Activated naive CD4-positive, alpha-beta T cell treated with anti-CD3 and anti-CD28 coated beads, Interleukin-2, amount 10 ng/mL, durations not matched to agents 7 days and 5 days (primary cell): ENCODE measurements around the gene PIWIL1.

ENCODE experiments used
- CTCF ChIA-PET: fragments of 350-600 bp; sonication (Branson Sonifier 250); formaldehyde crosslinking; loops from one replicate; lab custom pipeline; 2021; ENCODE audit warnings: antibody characterized with exemption; lab: Charles Lee
- DNase-seq: peaks from one replicate; pipeline ENCODE4 v3.0.0-alpha.2; 2020
- H3K27ac Mint-ChIP-seq: one replicate; pipeline ENCODE4 v1.8.0; 2021; ENCODE audit warnings: mild to moderate bottlenecking, moderate library complexity, mixed read lengths
- H3K27me3 Mint-ChIP-seq: one replicate; pipeline ENCODE4 v1.8.0; 2021; ENCODE audit warnings: mild to moderate bottlenecking, mixed read lengths
- H3K36me3 Mint-ChIP-seq: one replicate; pipeline ENCODE4 v1.8.0; 2021; ENCODE audit warnings: mixed read lengths
- H3K4me1 Mint-ChIP-seq: one replicate; pipeline ENCODE4 v1.8.0; 2021; ENCODE audit warnings: mixed read lengths
- H3K4me3 Mint-ChIP-seq: one replicate; pipeline ENCODE4 v1.8.0; 2021; ENCODE audit warnings: mild to moderate bottlenecking, moderate library complexity, mixed read lengths
- H3K9me3 Mint-ChIP-seq: one replicate; pipeline ENCODE4 v1.8.0; 2021; ENCODE audit warnings: mixed read lengths

PIWIL1 gene

DNA sequence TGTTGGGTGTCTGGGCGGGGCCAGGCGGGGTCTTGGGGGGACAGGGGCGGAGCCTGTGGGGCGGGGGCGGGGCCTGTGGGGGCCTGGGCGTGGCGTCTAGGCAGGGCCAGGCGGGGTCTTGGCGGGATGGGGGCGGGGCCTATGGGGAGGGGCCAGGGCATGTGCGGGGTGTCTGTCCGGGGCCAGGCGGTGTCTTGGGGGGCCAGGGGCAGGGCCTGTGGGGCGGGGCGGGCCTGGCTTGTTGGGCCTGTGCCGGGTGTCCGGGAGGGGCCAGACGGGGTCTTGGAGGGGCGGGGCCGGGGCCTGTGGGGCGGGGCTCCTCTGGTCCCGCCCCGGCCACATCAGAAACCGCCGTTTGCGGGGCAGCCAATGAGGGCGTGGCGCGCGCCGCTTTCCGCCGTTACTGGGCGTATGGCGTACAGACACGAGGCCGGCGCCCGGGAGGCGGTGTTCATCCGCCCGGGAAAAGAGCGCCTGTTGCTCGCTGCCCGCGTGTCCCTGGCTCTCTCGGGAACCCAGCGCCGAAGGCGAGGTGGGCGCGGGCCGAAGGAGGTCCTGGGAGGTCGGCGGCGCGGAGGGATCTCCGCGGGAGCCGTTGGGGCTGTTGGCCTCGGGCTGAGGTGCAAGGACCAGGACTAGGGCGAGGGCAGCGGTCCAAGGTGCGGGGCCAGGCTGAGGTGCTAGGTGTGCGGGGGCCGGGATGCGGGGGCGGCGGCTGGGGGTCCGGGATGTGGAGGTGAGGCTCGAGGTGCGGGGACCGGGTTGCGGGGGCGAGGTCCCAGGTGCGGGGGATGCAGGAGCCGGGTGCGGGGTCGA is at the start of gene PIWIL1:
TSS of gene PIWIL1 (plus strand) at position 400 of the 816 bp plus-strand sequence. CDS start 4,705 bp downstream, outside the sequence.
- Mint-ChIP-seq H3K4me3 (no peak within 1 kb of the TSS), H3K27ac (no peak within 1 kb of the TSS), H3K36me3 (no peaks in the 10 kb centered on the region), H3K4me1 (peaks cover 7% of the 10 kb centered on the region), H3K27me3 (peaks cover 39% of the 10 kb centered on the region), H3K9me3 (no peaks in the 10 kb centered on the region)
- CTCF ChIA-PET: interaction anchor here (2.9 kb wide), 1 partner anchor 290 kb away, joined by 23 read pairs; no protein-coding TSS in a partner anchor
- no peak for DNase-seq

DNA sequence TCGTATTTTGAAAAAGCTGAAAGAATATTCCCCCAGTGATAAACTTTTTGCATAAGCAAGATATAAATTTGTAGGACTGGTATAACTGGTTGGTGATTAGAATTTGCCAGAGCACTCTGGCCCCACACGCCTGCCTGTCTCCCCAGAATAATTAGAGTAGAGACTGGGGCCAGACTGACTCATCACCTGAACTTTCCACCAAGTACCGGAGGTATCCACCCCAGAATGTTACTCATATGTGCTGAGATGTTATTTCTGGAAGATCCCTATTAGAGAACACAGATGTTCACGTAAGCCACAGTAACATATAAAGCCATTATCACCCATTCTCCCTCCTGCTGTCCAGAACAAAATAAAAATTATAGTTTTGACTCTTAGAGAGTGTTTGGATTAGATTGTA is 49.5 kb upstream of the PIWIL1 start:
- Mint-ChIP-seq H3K27me3 (peaks cover 8% of the 10 kb centered on the region), H3K27ac (no peak overlapping the region), H3K36me3 (no peaks in the 10 kb centered on the region), H3K9me3 (peaks cover 10% of the 10 kb centered on the region), H3K4me1 (no peaks in the 10 kb centered on the region), H3K4me3 (no peak overlapping the region)
- CTCF ChIA-PET: no interaction called here
- no peak for DNase-seq

DNA sequence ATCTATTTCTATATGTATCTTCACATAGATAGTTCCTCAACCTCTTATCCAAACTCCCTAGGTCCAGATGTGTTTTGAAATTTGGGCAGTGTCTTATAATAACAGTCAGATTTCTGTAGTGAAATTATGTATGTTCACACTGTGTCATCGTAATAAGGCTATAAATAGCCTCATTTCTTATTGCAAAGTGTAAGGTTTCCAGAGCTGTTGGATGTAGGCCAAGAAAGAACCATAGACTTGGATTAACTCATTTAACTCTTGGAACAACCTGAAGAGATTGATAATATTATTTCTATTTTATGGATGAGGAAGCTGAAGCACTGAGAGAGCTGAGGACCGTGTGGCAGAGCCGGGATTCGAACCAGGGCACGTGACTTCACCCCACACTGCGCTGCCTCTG is 49.0 kb upstream of the PIWIL1 start:
- CTCF ChIA-PET: no interaction called here
- no peak overlapping the region for H3K27ac Mint-ChIP-seq

DNA sequence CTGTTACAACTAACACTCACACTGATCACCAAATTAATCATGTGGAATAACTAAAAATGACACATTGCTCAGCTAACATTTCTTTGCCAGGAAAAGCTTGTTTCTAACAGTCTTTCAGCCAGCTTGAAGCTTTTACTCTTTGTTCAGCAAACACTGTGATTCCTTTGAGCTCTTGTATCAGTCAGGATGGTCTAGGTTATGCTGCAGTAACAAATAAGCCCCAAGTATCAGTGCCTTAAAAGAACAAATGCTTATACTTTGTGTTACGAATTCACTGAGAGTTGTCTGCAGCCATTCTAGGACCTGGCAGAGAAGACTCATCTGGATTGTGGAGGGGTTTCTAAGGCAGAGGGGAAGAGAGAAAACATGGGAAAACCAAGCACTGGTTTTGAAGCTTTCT is 47.6 kb upstream of the PIWIL1 start:
- no peak for DNase-seq
- CTCF ChIA-PET: interaction anchor here (1.3 kb wide), 1 partner anchor 9 kb away, joined by 3 read pairs; no protein-coding TSS in a partner anchor
- H3K27me3 Mint-ChIP-seq: peaks cover 8% of the 10 kb centered on the region
- H3K4me1 Mint-ChIP-seq: no peaks in the 10 kb centered on the region
- no peak overlapping the region for H3K4me3 Mint-ChIP-seq
- H3K9me3 Mint-ChIP-seq: peaks cover 12% of the 10 kb centered on the region
- H3K36me3 Mint-ChIP-seq: no peaks in the 10 kb centered on the region
- no peak overlapping the region for H3K27ac Mint-ChIP-seq

More for the DNA sequence above, 49.0 kb upstream of the PIWIL1 start:
- DNase-seq: no peak
- H3K36me3 Mint-ChIP-seq: no peaks in the 10 kb centered on the region
- no peaks in the 10 kb centered on the region for H3K4me1 Mint-ChIP-seq
- H3K4me3 Mint-ChIP-seq: no peak overlapping the region
- peaks cover 8% of the 10 kb centered on the region for H3K27me3 Mint-ChIP-seq
- H3K9me3 Mint-ChIP-seq: peaks cover 12% of the 10 kb centered on the region

DNA sequence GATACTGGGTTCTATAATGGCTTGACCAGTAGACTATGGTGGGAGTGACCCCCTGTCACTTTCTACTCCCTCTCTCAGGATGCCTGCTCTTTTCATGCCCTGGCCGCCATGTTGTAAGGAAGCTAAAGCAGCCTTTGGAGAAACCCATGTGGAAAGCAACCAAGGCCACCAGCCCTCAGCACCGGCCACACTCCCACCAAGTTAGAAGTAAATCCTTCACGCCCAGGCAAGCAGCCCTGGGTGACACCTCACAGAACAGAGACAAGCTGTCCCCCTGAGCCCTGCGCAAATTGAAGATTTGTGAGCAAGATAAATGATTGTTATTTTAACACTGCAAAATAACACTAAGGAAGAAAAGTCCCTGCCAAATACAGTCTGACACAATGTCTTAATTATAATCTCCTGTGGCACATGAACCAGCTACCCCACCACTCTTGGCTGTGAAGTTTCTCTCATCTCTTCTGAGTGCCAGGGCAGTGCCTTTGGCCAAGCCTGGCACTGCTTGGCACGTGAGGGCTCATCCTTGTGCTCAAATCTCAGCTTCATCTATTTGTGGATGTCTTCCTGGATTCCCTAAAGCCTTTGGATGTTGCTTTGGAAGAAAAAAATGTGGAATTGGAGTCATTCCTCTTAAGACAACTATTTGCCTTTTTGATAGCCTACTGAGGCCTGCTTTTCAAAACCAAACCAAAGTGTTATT is 39.2 kb upstream of the PIWIL1 start:
- Mint-ChIP-seq H3K4me1 (no peaks in the 10 kb centered on the region), H3K27me3 (peaks cover 7% of the 10 kb centered on the region), H3K27ac (no peak overlapping the region), H3K9me3 (peaks cover 7% of the 10 kb centered on the region), H3K4me3 (no peak overlapping the region), H3K36me3 (no peaks in the 10 kb centered on the region)
- CTCF ChIA-PET: interaction anchor here (0.9 kb wide), 1 partner anchor 18 kb away, joined by 3 read pairs; no protein-coding TSS in a partner anchor
- no peak for DNase-seq

DNA sequence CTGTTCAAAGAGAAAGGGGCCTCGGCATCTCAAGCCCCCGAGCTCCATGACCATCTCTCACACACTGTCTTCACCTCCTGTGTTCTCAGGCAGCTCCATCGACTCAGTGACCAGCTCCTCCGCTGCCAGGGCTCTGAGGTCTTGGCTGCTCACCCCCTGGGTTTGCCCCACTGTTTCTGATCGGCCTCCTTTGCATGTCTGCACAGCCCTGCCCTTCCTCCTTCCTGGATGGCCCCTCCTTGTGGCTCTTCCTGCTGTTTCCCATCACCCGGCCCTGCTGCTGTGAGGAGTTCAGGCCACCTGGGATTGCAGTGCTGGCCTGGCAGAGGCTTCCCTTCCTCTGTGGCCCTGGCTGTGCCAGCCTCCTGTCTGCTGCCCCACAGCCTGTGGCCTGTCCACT is 38.1 kb upstream of the PIWIL1 start:
- CTCF ChIA-PET: no interaction called here
- H3K9me3 Mint-ChIP-seq: peaks cover 7% of the 10 kb centered on the region

DNA sequence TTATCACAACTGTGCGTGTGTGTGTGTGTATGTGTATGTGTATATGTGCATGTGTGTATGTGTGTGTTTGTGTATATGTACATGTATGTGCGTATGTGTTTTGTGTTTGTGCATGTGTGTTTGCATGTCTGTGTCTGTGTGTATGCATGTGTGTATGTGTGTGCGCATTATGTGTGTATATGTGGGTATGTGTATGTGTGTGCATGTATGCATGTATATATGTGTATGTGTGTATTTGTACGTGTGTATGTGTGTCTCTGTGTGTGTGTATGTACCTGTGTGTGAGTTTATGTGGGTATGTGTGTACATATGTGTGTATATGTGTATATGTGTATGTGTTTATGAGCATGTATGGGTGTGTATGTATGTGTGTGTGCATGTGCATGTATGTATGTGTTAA is 37.6 kb upstream of the PIWIL1 start:
- Mint-ChIP-seq H3K9me3 (peaks cover 7% of the 10 kb centered on the region), H3K4me1 (no peaks in the 10 kb centered on the region), H3K36me3 (no peaks in the 10 kb centered on the region), H3K27me3 (peaks cover 7% of the 10 kb centered on the region), H3K27ac (no peak overlapping the region), H3K4me3 (no peak overlapping the region)
- CTCF ChIA-PET: no interaction called here
- no peak for DNase-seq

More for the DNA sequence above, 38.1 kb upstream of the PIWIL1 start:
- H3K36me3 Mint-ChIP-seq: no peaks in the 10 kb centered on the region
- no peak overlapping the region for H3K4me3 Mint-ChIP-seq
- H3K4me1 Mint-ChIP-seq: no peaks in the 10 kb centered on the region
- peaks cover 7% of the 10 kb centered on the region for H3K27me3 Mint-ChIP-seq
- DNase-seq: no peak
- no peak overlapping the region for H3K27ac Mint-ChIP-seq

DNA sequence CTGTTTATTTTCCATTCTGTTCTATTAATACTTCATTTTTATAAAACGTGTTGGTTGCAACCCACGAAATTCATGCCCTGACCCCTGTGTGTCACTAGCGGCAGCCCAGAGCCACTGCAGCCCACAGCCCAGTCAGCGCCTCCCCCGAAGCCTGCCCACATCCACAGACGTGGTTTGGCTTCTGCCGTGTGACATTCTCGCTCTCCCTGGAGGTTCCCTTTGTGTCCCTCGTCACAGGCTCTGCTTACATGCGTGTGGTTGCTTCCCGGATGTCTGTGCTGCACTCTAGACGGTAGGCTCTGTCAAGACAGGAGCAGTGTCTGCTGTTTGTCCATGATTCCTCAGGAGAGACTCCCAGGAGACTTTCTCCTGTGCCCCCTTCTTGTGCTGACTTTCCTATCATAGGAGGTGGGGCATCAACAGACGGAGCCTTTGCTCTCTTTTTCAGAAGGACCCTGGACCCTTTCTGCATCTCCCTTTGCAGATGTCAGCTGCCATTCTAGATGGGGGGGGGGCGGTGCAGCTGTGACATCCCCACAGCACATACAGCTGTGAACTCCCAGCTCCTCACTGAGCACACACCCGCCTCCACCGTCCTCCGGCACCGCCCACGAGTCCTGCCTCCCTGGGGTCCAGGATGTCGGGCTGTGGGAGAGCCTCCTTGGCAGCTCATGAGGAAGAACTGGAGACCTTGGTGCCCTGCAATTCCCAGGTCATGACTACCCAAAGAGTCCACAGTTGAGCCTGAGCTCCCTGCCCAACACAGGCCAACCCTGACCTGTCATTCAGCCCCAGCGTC is 36.8 kb upstream of the PIWIL1 start:
- H3K36me3 Mint-ChIP-seq: no peaks in the 10 kb centered on the region
- no peak overlapping the region for H3K27ac Mint-ChIP-seq
- no peaks in the 10 kb centered on the region for H3K4me1 Mint-ChIP-seq
- CTCF ChIA-PET: no interaction called here
- H3K27me3 Mint-ChIP-seq: peaks cover 7% of the 10 kb centered on the region
- DNase-seq: no peak
- no peak overlapping the region for H3K4me3 Mint-ChIP-seq
- H3K9me3 Mint-ChIP-seq: peaks cover 7% of the 10 kb centered on the region

DNA sequence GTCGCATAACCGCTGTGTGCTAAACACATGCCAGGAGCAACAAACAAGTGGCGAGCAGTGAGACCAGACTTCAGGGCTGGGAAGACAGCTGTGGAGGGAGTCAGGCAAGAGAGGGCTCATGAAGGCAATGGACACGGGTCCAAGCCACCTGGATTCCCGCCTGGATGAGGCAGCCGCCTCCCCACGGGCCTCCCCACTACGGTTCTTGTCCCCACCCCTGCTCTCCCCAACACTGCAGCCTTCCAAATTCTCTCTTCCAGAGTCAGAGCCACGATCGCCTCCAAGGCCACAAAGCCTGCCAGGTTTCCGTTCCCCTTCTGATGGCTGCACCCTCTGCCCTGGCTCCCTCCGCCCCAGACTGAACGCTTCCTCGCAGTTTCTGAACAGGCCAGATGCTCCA is 36.1 kb upstream of the PIWIL1 start:
- CTCF ChIA-PET: no interaction called here
- Mint-ChIP-seq H3K27me3 (peaks cover 7% of the 10 kb centered on the region), H3K4me1 (no peaks in the 10 kb centered on the region), H3K4me3 (no peak overlapping the region), H3K27ac (no peak overlapping the region), H3K36me3 (no peaks in the 10 kb centered on the region), H3K9me3 (peaks cover 7% of the 10 kb centered on the region)
- no peak for DNase-seq

DNA sequence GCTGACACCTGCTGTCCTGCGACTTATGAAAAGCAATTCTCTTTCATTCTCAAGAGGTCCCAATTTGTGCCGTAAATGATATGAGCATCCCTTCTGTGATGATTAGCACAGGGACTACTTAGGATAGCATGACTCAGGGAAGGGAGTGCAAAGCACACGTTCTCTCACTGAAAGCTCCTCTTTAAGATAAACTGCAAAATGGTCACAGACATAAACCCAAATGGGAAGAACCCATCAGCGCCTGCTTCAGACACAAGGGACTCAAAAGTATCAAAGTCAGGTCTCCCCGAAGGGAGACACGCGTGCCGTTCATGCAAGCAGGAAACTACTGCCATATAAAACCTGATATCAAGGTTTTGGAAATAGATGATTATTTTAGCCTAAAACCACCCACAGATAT is 33.9 kb upstream of the PIWIL1 start:
- no peak overlapping the region for H3K4me3 Mint-ChIP-seq
- H3K27me3 Mint-ChIP-seq: peaks cover 7% of the 10 kb centered on the region
- CTCF ChIA-PET: no interaction called here
- H3K36me3 Mint-ChIP-seq: no peaks in the 10 kb centered on the region
- DNase-seq: no peak
- H3K9me3 Mint-ChIP-seq: peaks cover 7% of the 10 kb centered on the region
- H3K4me1 Mint-ChIP-seq: no peaks in the 10 kb centered on the region
- H3K27ac Mint-ChIP-seq: no peak overlapping the region

DNA sequence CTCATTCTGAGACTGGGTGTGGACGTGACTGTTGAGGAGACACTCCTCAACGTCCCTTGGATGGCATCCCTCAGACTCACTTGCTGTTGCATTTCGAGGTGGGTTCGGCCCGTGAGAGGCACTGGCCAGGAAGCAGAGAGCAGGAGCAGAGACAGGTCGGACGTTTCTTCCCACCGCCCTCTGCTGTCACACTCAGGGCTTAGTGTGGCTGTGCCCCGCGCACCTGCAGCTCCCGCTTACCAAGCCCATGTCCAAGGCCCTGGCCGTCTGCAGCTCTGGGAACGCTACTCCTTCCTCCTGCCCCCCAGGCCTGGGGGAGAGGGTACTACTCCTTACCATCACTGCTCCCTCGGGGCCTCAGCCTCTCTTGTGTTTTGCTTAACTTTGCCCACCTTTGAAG is 29.8 kb upstream of the PIWIL1 start:
- CTCF ChIA-PET: no interaction called here
- no peak overlapping the region for H3K4me3 Mint-ChIP-seq
- H3K27ac Mint-ChIP-seq: no peak overlapping the region
- no peaks in the 10 kb centered on the region for H3K36me3 Mint-ChIP-seq
- H3K4me1 Mint-ChIP-seq: no peaks in the 10 kb centered on the region
- H3K9me3 Mint-ChIP-seq: no peaks in the 10 kb centered on the region
- H3K27me3 Mint-ChIP-seq: peaks cover 10% of the 10 kb centered on the region
- DNase-seq: no peak

DNA sequence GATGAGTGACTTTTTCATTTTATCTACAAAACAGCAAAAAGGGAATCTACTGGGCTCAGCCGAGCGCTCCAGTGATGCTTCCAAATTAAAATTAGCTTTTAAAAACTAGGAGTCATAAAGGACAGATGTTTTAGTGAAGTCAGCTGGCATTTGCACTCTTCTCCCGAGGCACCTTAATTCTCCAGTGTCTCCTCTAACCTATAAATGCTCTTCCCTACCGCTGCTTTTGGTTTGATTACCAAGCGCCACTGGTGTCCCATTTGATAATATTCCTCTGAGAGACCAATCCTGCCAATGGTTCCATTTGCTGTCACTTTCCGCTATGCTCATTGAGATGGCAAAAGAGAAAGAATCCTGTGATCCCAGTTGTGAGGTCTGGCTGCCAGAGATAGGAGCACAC is 29.3 kb upstream of the PIWIL1 start:
- Mint-ChIP-seq H3K4me1 (no peaks in the 10 kb centered on the region), H3K27ac (no peak overlapping the region), H3K36me3 (no peaks in the 10 kb centered on the region), H3K4me3 (no peak overlapping the region), H3K9me3 (no peaks in the 10 kb centered on the region), H3K27me3 (peaks cover 7% of the 10 kb centered on the region)
- no peak for DNase-seq
- CTCF ChIA-PET: no interaction called here

DNA sequence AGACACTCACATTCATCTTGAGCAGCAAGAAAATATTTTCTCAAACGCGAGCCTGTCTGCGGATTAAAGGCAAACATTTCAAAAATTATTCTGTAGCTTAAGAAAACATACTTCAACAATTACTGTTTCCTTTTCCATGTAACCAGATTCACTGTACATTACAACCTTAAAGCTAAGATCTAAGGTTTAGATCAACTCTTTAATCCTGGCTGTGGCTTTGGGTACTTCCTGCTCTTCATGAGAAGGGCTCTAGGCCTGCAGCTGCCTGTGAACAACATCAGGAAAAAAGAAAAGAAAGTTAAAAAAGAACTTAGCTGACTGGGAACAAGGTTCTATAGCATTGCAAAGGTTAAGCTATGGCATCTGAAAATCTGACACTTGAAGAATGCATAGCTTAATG is 21.4 kb upstream of the PIWIL1 start:
- CTCF ChIA-PET: no interaction called here
- DNase-seq: no peak
- Mint-ChIP-seq H3K36me3 (no peaks in the 10 kb centered on the region), H3K9me3 (peaks cover 4% of the 10 kb centered on the region), H3K4me1 (no peaks in the 10 kb centered on the region), H3K27ac (no peak overlapping the region), H3K27me3 (peaks cover 7% of the 10 kb centered on the region), H3K4me3 (no peak overlapping the region)

DNA sequence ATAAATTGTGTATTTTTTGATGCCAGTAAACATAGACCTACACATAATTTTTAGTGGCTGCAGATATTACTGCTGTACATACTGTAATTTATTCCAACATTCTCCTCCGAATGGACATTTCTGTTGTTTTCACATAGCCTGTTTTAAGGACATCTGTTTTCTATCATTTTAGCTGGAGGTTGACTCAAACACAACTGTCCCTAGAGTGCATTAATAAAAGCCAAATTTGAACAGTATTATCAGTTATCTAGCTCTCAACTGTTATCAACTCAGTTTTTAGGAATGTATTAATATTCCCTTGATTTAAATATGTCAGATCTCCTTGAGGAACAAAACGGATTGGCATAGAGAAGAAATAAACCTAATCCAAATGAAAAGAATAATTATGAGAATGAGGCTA is 17.2 kb upstream of the PIWIL1 start:
- Mint-ChIP-seq H3K4me1 (peaks cover 4% of the 10 kb centered on the region), H3K27ac (no peak overlapping the region), H3K36me3 (no peaks in the 10 kb centered on the region), H3K4me3 (no peak overlapping the region), H3K27me3 (peaks cover 3% of the 10 kb centered on the region), H3K9me3 (no peaks in the 10 kb centered on the region)
- DNase-seq: no peak
- CTCF ChIA-PET: interaction anchor here (1.1 kb wide), 1 partner anchor 34 kb away, joined by 4 read pairs; no protein-coding TSS in a partner anchor
